Endodermal cell (in vitro differentiated cells): ENCODE measurements around the gene HOXA5. TPM values are rescaled to one million over a fixed set of nuclear protein-coding genes. Genes with fewer than 3 reads are reported as not detected.

Experiments used
- DNase-seq: peaks from one replicate; pipeline ENCODE4 v3.0.0-alpha.2; 2017
- H3K27ac ChIP-seq: 2 replicates; pipeline ENCODE4 v1.5.1; 2013; ENCODE audit warnings: mild to moderate bottlenecking, low read depth, low read length, moderate library complexity
- H3K27me3 ChIP-seq: 2 replicates; pipeline ENCODE4 v1.6.1; 2013; ENCODE audit warnings: mild to moderate bottlenecking, low read length, moderate library complexity; ENCODE audit not compliant: insufficient read depth, control insufficient read depth, poor library complexity, severe bottlenecking
- H3K36me3 ChIP-seq: 2 replicates; pipeline ENCODE4 v1.7.0; 2013; ENCODE audit warnings: mild to moderate bottlenecking, low read length, moderate library complexity; ENCODE audit not compliant: control insufficient read depth, insufficient read depth
- H3K4me1 ChIP-seq: one replicate; pipeline ENCODE4 v1.7.0; 2013; ENCODE audit warnings: low read length; ENCODE audit not compliant: control insufficient read depth, insufficient read depth
- H3K4me3 ChIP-seq: 2 replicates; pipeline ENCODE4 v1.5.1; 2013; ENCODE audit warnings: mild to moderate bottlenecking, low read length, moderate library complexity
- H3K9ac ChIP-seq: 2 replicates; pipeline ENCODE4 v1.6.1; 2013; ENCODE audit warnings: mild to moderate bottlenecking, low read length, moderate library complexity; ENCODE audit not compliant: poor library complexity, severe bottlenecking; ENCODE audit errors: extremely low read depth
- H3K9me3 ChIP-seq: 2 replicates; pipeline ENCODE4 v1.6.1; 2013; ENCODE audit warnings: mild to moderate bottlenecking, low read length, moderate library complexity; ENCODE audit not compliant: control insufficient read depth
- H3K27ac Mint-ChIP-seq: 2 replicates; pipeline ENCODE4 v1.8.0; 2020; ENCODE audit warnings: mixed read lengths
- H3K27me3 Mint-ChIP-seq: 2 replicates; pipeline ENCODE4 v1.8.0; 2021; ENCODE audit warnings: mild to moderate bottlenecking, mixed read lengths; ENCODE audit not compliant: insufficient read depth
- H3K36me3 Mint-ChIP-seq: 2 replicates; pipeline ENCODE4 v1.8.0; 2020; ENCODE audit warnings: low read depth, mixed read lengths
- H3K4me1 Mint-ChIP-seq: 2 replicates; pipeline ENCODE4 v1.8.0; 2020; ENCODE audit warnings: mixed read lengths
- H3K4me3 Mint-ChIP-seq: 2 replicates; pipeline ENCODE4 v1.8.0; 2020; ENCODE audit warnings: mild to moderate bottlenecking, moderate library complexity, mixed read lengths
- H3K9me3 Mint-ChIP-seq: 2 replicates; pipeline ENCODE4 v1.8.0; 2020; ENCODE audit warnings: mild to moderate bottlenecking, mixed read lengths
- CTCF ChIP-seq: fragments of 200-600 bp; sonication (generic); conservative IDR thresholded peaks from 2 replicates; pipeline ENCODE4 v1.5.0; 2021; ENCODE audit warnings: antibody characterized with exemption, mild to moderate bottlenecking
- WGBS, 2 experiments: methylation state at CpG; one replicate each; pipeline versions ENCODE4 v1.1.5 to v1.1.7; 2013; ENCODE audit warnings: missing lambda C conversion rate in 2 of 2, mixed read lengths in 1 of 2; ENCODE audit not compliant: insufficient coverage in 1 of 2, insufficient read length in 1 of 2; 5-methylcytosine and 5-hydroxymethylcytosine counted together
- total RNA-seq, 2 donors: library from RNA; stranded (reverse); fragmentation: NEBNext Ultra II Directional in 1 of 2; extraction: Animal tissue kit (Norgen Biotek cat#: 25700) in 1 of 2; gene quantifications; 2 replicates in 1 of 2; 3 replicates in 1 of 2; pipeline ENCODE4 v1.2.1, GENCODE V29; 2021

The HOXA5 gene
- total RNA-seq, 2 donors from 2014 or later: not detected

GRCh38 chr7:27106181-27106900 is 37.1 kb downstream of the HOXA5 start:
- 1 to 2% methylated on average over 24 to 43 of the region's 44 CpGs for WGBS, 2 experiments

DNA sequence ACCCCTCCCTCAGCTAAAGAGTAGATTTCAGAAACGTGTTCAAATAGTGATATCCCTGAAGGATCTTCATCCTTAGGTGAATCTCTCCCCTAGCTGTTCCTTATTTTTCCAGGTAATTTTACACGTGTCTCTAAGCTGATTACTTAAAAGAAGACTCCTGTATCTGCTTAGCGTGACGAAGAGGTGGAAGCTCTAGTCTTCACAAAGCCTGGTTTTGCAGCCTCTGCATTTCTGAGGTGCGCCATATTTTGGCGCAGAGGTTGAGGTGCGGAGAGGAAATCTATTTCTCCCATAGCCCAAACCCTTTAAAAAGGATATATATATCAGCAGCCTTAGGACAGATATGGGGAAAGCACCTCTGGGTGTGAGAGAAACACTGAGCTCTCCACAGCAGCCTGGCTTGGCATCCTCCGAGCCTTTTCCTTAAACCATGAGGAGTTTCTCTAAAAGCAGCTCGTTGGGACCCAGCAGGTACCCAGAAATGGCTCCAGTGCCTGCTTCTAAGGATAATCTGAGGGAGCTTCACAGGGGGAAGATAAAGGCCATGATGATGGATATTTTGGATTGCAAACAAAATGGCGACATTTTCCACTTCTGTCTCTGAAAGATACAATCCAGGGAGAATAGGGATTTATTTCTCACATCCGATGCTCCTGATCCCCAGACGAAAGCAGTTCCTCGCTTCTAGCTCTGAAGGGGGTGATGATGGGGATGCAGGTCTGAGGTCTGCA is 38.0 kb downstream of the HOXA5 start:
- Histone ChIP-seq H3K36me3 (no peaks in the 10 kb centered on the region), H3K9me3 (peaks cover 4% of the 10 kb centered on the region), H3K9ac (no peak overlapping the region), H3K4me1 (peaks cover 4% of the 10 kb centered on the region), H3K4me3 (no peak overlapping the region), H3K27me3 (peaks cover 100% of the 10 kb centered on the region), H3K27ac (peak overlapping the region; percentile 77)
- no peak for DNase-seq
- Mint-ChIP-seq H3K36me3 (no peaks in the 10 kb centered on the region), H3K27me3 (peaks cover 100% of the 10 kb centered on the region), H3K9me3 (peaks cover 2% of the 10 kb centered on the region), H3K4me3 (no peak overlapping the region), H3K4me1 (peaks cover 18% of the 10 kb centered on the region), H3K27ac (no peak overlapping the region)
- TF ChIP-seq CTCF: no peak
- WGBS, 2 experiments: 1 to 15% methylated on average over 10 to 13 of the region's 13 CpGs

More at GRCh38 chr7:27106181-27106900, 37.1 kb downstream of the HOXA5 start:
- TF ChIP-seq CTCF: no peak
- Mint-ChIP-seq H3K4me3 (no peak overlapping the region), H3K4me1 (peaks cover 22% of the 10 kb centered on the region), H3K27ac (no peak overlapping the region), H3K27me3 (peaks cover 100% of the 10 kb centered on the region), H3K36me3 (no peaks in the 10 kb centered on the region), H3K9me3 (peaks cover 2% of the 10 kb centered on the region)
- Histone ChIP-seq H3K27me3 (peaks cover 100% of the 10 kb centered on the region), H3K36me3 (no peaks in the 10 kb centered on the region), H3K9ac (no peak overlapping the region), H3K27ac (peak overlapping the region; percentile 77), H3K4me1 (peaks cover 4% of the 10 kb centered on the region), H3K9me3 (peaks cover 4% of the 10 kb centered on the region), H3K4me3 (peak overlapping the region; percentile 34)
- DNase-seq: peak; percentile 81

DNA sequence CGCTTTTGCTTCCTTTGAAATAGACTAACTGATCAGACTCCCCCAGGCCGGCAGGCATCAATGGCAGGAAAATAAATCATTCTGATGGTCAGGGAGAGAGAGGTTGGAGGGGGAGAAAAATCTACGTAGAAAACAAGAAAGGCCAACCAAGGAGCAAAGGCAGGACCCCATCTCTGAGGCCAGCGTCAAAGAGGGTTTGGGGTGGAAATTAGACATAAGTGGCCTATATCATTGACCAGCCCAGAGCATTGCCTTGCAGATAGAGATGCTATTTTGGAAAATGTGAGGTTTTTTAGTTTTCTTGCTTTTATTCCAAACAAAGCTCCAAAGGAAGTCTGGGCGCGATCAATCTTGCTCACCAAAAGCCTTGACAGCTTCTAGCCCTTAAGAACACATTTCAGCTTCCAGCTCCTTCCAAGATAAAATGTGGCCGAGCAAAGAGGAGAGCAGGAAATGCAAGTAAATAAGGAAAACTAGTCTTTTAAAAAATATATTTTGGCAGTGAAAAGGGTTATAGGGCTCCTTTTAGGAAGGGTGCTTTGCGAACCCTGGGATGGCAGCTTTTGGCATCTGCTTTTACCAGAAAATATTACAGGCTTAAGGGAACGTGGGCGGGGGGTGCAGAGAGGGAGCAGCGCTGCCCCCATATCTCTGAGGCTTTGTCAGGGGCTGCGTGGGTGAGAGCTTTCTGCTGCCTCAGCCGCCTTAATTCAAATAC is 39.0 kb downstream of the HOXA5 start:
- Mint-ChIP-seq H3K9me3 (peaks cover 2% of the 10 kb centered on the region), H3K27ac (no peak overlapping the region), H3K36me3 (no peaks in the 10 kb centered on the region), H3K4me1 (peaks cover 18% of the 10 kb centered on the region), H3K27me3 (peaks cover 100% of the 10 kb centered on the region), H3K4me3 (no peak overlapping the region)
- 16 to 29% methylated on average over 3 to 13 of the region's 13 CpGs for WGBS, 2 experiments
- Histone ChIP-seq H3K9ac (no peak overlapping the region), H3K4me1 (peaks cover 4% of the 10 kb centered on the region), H3K4me3 (no peak overlapping the region), H3K27ac (peak overlapping the region; percentile 96), H3K36me3 (no peaks in the 10 kb centered on the region), H3K27me3 (peaks cover 100% of the 10 kb centered on the region), H3K9me3 (peaks cover under 1% of the 10 kb centered on the region)
- no peak for TF ChIP-seq CTCF
- DNase-seq: no peak
